ENCODE data around the gene CCDC88C.

CCDC88C gene

DNA sequence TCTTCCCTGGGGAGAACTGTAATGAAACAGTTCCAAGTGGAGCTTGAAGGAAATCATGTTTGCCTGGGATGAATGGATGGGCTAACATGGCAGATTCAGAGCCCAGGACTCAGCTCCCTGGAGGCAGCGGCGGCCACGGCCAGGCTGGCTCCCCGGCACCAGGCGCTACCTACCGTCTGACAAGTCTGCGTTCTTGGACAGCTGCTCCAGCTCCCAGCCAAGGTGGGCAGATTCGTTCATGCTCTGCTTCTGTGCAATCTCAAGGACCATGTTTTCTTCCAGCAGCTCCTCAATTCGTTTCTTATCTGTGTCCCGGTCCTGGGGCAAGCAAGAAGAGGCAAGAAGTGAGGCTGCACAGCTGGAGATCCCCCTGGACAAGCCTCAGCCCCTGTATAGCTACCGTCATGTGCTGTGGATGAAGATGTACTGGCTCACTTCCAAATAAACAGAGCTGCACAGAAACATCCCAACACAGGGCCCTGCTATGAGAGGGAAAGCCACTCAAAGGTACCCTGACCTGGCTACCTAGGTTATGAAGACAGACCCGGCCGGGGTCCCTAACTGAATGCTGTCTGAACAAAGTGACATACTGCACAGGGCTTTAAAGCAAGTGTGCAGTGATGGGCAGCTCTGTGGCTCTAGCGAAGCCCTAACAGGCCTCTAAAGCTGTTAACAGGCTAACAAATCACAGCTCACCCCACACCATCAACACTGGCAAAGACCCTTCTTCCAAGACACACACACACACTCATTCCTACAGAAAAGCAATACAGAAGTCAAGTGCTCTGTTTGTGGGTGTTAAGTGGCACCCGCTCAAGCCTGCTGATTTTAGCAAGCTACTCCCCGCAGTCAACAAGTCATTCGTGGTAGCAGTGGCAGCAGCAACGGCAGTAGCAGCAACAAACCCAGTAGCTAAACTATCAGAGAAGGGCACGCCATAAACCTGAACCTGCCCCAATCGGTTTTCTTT, 92.7 kb downstream of the CCDC88C start:
- H3K14ac ChIP-seq (ENCODE audit: low read length), result no peak overlapping the region
- no peak overlapping the region for H3K4me2 ChIP-seq (ENCODE audit: low read length)
- no peak overlapping the region for H2AK5ac ChIP-seq (ENCODE audit: low read length)
- H3K4me1 ChIP-seq (ENCODE audit: control insufficient read depth in 1 of 2, insufficient read depth in 2 of 2, low read length in 2 of 2), result no peaks in the 10 kb centered on the region
- H4K8ac ChIP-seq (ENCODE audit: low read depth, low read length), result no peak overlapping the region
- no peak overlapping the region for H3K18ac ChIP-seq (ENCODE audit: low read length)
- no peak overlapping the region for H3K4me3 ChIP-seq (ENCODE audit: low read depth, low read length)
- no peak overlapping the region for H3K27ac ChIP-seq (ENCODE audit: low read depth, low read length)
- H4K12ac ChIP-seq (ENCODE audit: low read depth, low read length), result no peak overlapping the region
- H3K79me1 ChIP-seq (ENCODE audit: low read length), result no peaks in the 10 kb centered on the region
- no peaks in the 10 kb centered on the region for H3K9me3 ChIP-seq (ENCODE audit: insufficient read depth, low read depth, low read length)
- H3K23ac ChIP-seq (ENCODE audit: low read length), result no peak overlapping the region
- no peak overlapping the region for H2BK5ac ChIP-seq (ENCODE audit: low read depth, low read length, poor library complexity)
- H3K79me2 ChIP-seq (ENCODE audit: control insufficient read depth, insufficient read depth, low read length, poor library complexity), result no peaks in the 10 kb centered on the region
- no peak overlapping the region for H2AFZ ChIP-seq (ENCODE audit: insufficient read depth, low read length, poor library complexity)
- no peak for DNase-seq
- no peak overlapping the region for H4K91ac ChIP-seq (ENCODE audit: low read depth, low read length)
- no peaks in the 10 kb centered on the region for H3K36me3 ChIP-seq (ENCODE audit: control insufficient read depth in 1 of 2, insufficient read depth in 2 of 2, low read length in 2 of 2)
- no peak overlapping the region for H2BK120ac ChIP-seq (ENCODE audit: insufficient read depth, low read length, poor library complexity)
- no peak overlapping the region for H3K9ac ChIP-seq (ENCODE audit: low read length)
- WGBS (ENCODE audit: extremely low coverage, insufficient coverage, insufficient read length), result no CpG with 5 or more reads among the region's 20 CpGs
- no peak overlapping the region for H3K4ac ChIP-seq (ENCODE audit: low read depth, low read length)
- no peaks in the 10 kb centered on the region for H3K27me3 ChIP-seq (ENCODE audit: insufficient read depth, low read length)
- H2BK12ac ChIP-seq (ENCODE audit: low read length), result no peak overlapping the region

DNA sequence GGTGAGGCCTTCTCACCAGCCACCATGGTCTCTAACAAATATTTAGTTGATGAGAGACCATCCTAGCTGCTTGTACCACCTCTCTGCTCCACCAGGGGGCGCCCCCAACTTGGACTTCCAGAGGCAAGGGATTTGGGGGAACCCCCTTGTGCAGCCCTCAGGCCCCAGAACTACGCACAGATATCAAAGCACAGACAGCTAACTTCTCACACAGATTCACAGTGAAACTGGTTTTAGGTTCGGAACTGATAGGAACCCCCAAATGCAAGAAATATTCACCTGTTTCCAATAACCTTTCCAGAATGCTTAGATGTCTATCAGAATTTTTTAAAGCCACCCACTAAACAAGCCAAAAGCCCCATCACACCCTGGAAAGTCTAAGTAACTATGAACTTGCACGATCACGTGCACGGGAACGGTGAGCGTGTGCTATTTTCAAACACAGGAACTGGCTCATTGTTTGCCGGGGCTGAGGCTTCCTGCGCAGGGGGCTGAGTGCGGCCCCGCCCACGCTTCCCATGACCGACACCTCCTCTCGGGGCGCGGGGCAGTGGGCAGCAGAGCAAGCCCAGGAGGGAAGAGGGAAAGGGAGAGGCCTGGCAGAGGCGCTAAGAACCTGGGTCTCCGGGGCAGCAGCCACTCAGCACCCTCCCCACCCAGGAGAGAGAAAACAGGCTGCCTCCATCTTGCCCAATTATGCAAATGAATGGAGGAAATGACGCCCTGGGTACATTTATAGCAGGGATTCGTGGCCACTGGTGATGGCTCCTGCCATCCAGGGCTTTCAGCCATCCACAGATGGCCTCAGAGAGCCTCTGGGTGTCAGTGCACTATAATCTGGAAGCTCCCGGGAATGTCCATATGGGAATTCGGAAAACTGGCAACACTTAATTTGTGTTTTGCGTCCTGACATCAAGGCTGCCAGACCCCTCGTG, 93.7 kb downstream of the CCDC88C start:
- Histone ChIP-seq H3K23ac (ENCODE audit: low read length) (no peak overlapping the region), H3K27ac (ENCODE audit: low read depth, low read length) (no peak overlapping the region), H2AFZ (ENCODE audit: insufficient read depth, low read length, poor library complexity) (no peak overlapping the region), H3K4me2 (ENCODE audit: low read length) (no peak overlapping the region), H3K79me1 (ENCODE audit: low read length) (no peaks in the 10 kb centered on the region), H4K12ac (ENCODE audit: low read depth, low read length) (no peak overlapping the region), H4K8ac (ENCODE audit: low read depth, low read length) (no peak overlapping the region), H2BK12ac (ENCODE audit: low read length) (no peak overlapping the region), H3K27me3 (ENCODE audit: insufficient read depth, low read length) (no peaks in the 10 kb centered on the region), H2BK120ac (ENCODE audit: insufficient read depth, low read length, poor library complexity) (no peak overlapping the region), H3K9ac (ENCODE audit: low read length) (no peak overlapping the region), H2AK5ac (ENCODE audit: low read length) (no peak overlapping the region), H3K4me3 (ENCODE audit: low read depth, low read length) (no peak overlapping the region), H3K14ac (ENCODE audit: low read length) (no peak overlapping the region), H3K9me3 (ENCODE audit: insufficient read depth, low read depth, low read length) (no peaks in the 10 kb centered on the region), H3K36me3 (ENCODE audit: control insufficient read depth in 1 of 2, insufficient read depth in 2 of 2, low read length in 2 of 2) (no peaks in the 10 kb centered on the region), H3K4ac (ENCODE audit: low read depth, low read length) (no peak overlapping the region), H3K79me2 (ENCODE audit: control insufficient read depth, insufficient read depth, low read length, poor library complexity) (no peaks in the 10 kb centered on the region), H2BK5ac (ENCODE audit: low read depth, low read length, poor library complexity) (no peak overlapping the region), H3K18ac (ENCODE audit: low read length) (no peak overlapping the region), H3K4me1 (ENCODE audit: control insufficient read depth in 1 of 2, insufficient read depth in 2 of 2, low read length in 2 of 2) (no peaks in the 10 kb centered on the region), H4K91ac (ENCODE audit: low read depth, low read length) (no peak overlapping the region)
- no CpG with 5 or more reads among the region's 25 CpGs for WGBS (ENCODE audit: extremely low coverage, insufficient coverage, insufficient read length)
- peak; percentile 43 to 72 for DNase-seq

DNA sequence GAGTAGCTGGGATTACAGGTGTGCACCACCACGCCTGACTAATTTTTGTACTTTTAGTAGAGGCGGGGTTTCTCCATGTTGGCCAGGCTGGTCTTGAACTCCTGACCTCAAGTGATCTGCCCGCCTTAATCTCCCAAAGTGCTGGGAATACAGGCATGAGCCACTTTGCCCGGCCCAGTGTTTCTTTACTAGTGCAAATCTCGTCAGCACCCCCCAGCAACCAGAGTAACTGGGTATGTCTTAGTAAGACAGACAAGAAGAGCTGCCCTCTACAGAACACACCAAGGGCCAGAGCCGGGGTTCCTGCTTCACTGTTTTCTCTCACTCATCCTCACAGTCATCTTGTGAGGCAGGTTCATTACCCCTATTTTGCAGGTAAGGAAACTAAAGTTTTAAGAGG, 94.6 kb downstream of the CCDC88C start:
- no peaks in the 10 kb centered on the region for H3K4me1 ChIP-seq (ENCODE audit: control insufficient read depth in 1 of 2, insufficient read depth in 2 of 2, low read length in 2 of 2)
- H2BK5ac ChIP-seq (ENCODE audit: low read depth, low read length, poor library complexity), result no peak overlapping the region
- H4K8ac ChIP-seq (ENCODE audit: low read depth, low read length), result no peak overlapping the region
- H3K14ac ChIP-seq (ENCODE audit: low read length), result no peak overlapping the region
- WGBS (ENCODE audit: extremely low coverage, insufficient coverage, insufficient read length), result no CpG with 5 or more reads among the region's 6 CpGs
- no peak overlapping the region for H3K27ac ChIP-seq (ENCODE audit: low read depth, low read length)
- no peak overlapping the region for H3K4ac ChIP-seq (ENCODE audit: low read depth, low read length)
- H3K27me3 ChIP-seq (ENCODE audit: insufficient read depth, low read length), result no peaks in the 10 kb centered on the region
- H2BK120ac ChIP-seq (ENCODE audit: insufficient read depth, low read length, poor library complexity), result no peak overlapping the region
- no peak overlapping the region for H3K23ac ChIP-seq (ENCODE audit: low read length)
- no peak overlapping the region for H2AK5ac ChIP-seq (ENCODE audit: low read length)
- H4K91ac ChIP-seq (ENCODE audit: low read depth, low read length), result no peak overlapping the region
- no peak overlapping the region for H4K12ac ChIP-seq (ENCODE audit: low read depth, low read length)
- no peaks in the 10 kb centered on the region for H3K79me2 ChIP-seq (ENCODE audit: control insufficient read depth, insufficient read depth, low read length, poor library complexity)
- no peak overlapping the region for H3K9ac ChIP-seq (ENCODE audit: low read length)
- no peak overlapping the region for H3K4me3 ChIP-seq (ENCODE audit: low read depth, low read length)
- no peaks in the 10 kb centered on the region for H3K9me3 ChIP-seq (ENCODE audit: insufficient read depth, low read depth, low read length)
- no peaks in the 10 kb centered on the region for H3K36me3 ChIP-seq (ENCODE audit: control insufficient read depth in 1 of 2, insufficient read depth in 2 of 2, low read length in 2 of 2)
- H2BK12ac ChIP-seq (ENCODE audit: low read length), result no peak overlapping the region
- no peak for DNase-seq
- no peak overlapping the region for H3K4me2 ChIP-seq (ENCODE audit: low read length)
- no peak overlapping the region for H2AFZ ChIP-seq (ENCODE audit: insufficient read depth, low read length, poor library complexity)
- H3K79me1 ChIP-seq (ENCODE audit: low read length), result no peaks in the 10 kb centered on the region
- H3K18ac ChIP-seq (ENCODE audit: low read length), result no peak overlapping the region

DNA sequence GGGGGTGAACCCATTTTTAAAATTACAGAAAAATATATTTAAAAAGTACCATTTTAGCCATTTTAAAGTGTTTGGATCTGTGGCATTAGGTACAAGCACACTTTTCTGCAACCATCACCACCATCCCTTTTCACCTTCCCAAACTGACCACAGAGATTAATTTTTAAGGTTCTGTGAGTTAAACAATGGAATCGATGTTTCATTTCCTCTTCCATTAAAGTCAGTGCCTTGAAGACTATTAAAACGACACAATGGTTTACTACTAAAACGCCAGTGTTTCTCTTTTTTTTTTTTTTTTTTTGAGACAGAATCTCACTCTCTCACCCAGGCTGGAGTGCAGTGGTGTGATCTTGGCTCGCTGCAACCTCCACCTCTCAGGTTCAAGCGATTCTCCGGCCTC, 95.0 kb downstream of the CCDC88C start:
- H3K9ac ChIP-seq (ENCODE audit: low read length), result no peak overlapping the region
- DNase-seq, result no peak
- no peaks in the 10 kb centered on the region for H3K36me3 ChIP-seq (ENCODE audit: control insufficient read depth in 1 of 2, insufficient read depth in 2 of 2, low read length in 2 of 2)
- H3K14ac ChIP-seq (ENCODE audit: low read length), result no peak overlapping the region
- H4K8ac ChIP-seq (ENCODE audit: low read depth, low read length), result no peak overlapping the region
- no peaks in the 10 kb centered on the region for H3K4me1 ChIP-seq (ENCODE audit: control insufficient read depth in 1 of 2, insufficient read depth in 2 of 2, low read length in 2 of 2)
- H4K12ac ChIP-seq (ENCODE audit: low read depth, low read length), result no peak overlapping the region
- no CpG with 5 or more reads among the region's 6 CpGs for WGBS (ENCODE audit: extremely low coverage, insufficient coverage, insufficient read length)
- H2BK5ac ChIP-seq (ENCODE audit: low read depth, low read length, poor library complexity), result no peak overlapping the region
- H2AFZ ChIP-seq (ENCODE audit: insufficient read depth, low read length, poor library complexity), result no peak overlapping the region
- H3K27me3 ChIP-seq (ENCODE audit: insufficient read depth, low read length), result no peaks in the 10 kb centered on the region
- H3K4ac ChIP-seq (ENCODE audit: low read depth, low read length), result no peak overlapping the region
- H3K79me1 ChIP-seq (ENCODE audit: low read length), result no peaks in the 10 kb centered on the region
- no peaks in the 10 kb centered on the region for H3K79me2 ChIP-seq (ENCODE audit: control insufficient read depth, insufficient read depth, low read length, poor library complexity)
- H3K27ac ChIP-seq (ENCODE audit: low read depth, low read length), result no peak overlapping the region
- H3K9me3 ChIP-seq (ENCODE audit: insufficient read depth, low read depth, low read length), result no peaks in the 10 kb centered on the region
- H3K4me3 ChIP-seq (ENCODE audit: low read depth, low read length), result no peak overlapping the region
- H3K23ac ChIP-seq (ENCODE audit: low read length), result no peak overlapping the region
- H3K18ac ChIP-seq (ENCODE audit: low read length), result no peak overlapping the region
- no peak overlapping the region for H3K4me2 ChIP-seq (ENCODE audit: low read length)
- H4K91ac ChIP-seq (ENCODE audit: low read depth, low read length), result no peak overlapping the region
- no peak overlapping the region for H2BK120ac ChIP-seq (ENCODE audit: insufficient read depth, low read length, poor library complexity)
- H2AK5ac ChIP-seq (ENCODE audit: low read length), result no peak overlapping the region
- H2BK12ac ChIP-seq (ENCODE audit: low read length), result no peak overlapping the region

All from trophoblast cell (in vitro differentiated cells and primary cell).